Activated CD8-positive, alpha-beta T cell treated with anti-CD3 and anti-CD28 coated beads, Interleukin-2, amount 10 ng/mL, durations not matched to agents 7 days and 5 days (primary cell): ENCODE measurements around the gene AFF1. TPM values are rescaled to one million over a fixed set of nuclear protein-coding genes. Genes with fewer than 3 reads are reported as not detected.

ENCODE experiments used
- ATAC-seq: fragments of 150-1000 bp; cut with Tn5 transposase; one replicate; pipeline ENCODE4 v1.10.0; 2021; ENCODE audit warnings: moderate library complexity
- CTCF ChIA-PET: fragments of 350-600 bp; sonication (Branson Sonifier 250); formaldehyde crosslinking; loops from one replicate; lab custom pipeline; 2021; ENCODE audit warnings: antibody characterized with exemption; lab: Charles Lee
- POLR2A ChIA-PET: fragments of 350-600 bp; sonication (Branson Sonifier 250); formaldehyde crosslinking; loops from one replicate; lab custom pipeline; 2021; ENCODE audit warnings: antibody characterized with exemption; lab: Charles Lee
- DNase-seq: peaks from one replicate; pipeline ENCODE4 v3.0.0-alpha.2; 2020
- H3K27ac Mint-ChIP-seq: one replicate; pipeline ENCODE4 v1.8.0; 2021; ENCODE audit warnings: mild to moderate bottlenecking, mixed read lengths
- H3K27me3 Mint-ChIP-seq: one replicate; pipeline ENCODE4 v1.8.0; 2021; ENCODE audit warnings: low read depth, mixed read lengths
- H3K36me3 Mint-ChIP-seq: one replicate; pipeline ENCODE4 v1.8.0; 2021; ENCODE audit warnings: low read depth, mixed read lengths
- H3K4me1 Mint-ChIP-seq: one replicate; pipeline ENCODE4 v1.8.0; 2021; ENCODE audit warnings: low read depth, mixed read lengths
- H3K4me3 Mint-ChIP-seq: one replicate; pipeline ENCODE4 v1.8.0; 2021; ENCODE audit warnings: mild to moderate bottlenecking, mixed read lengths
- H3K9me3 Mint-ChIP-seq: one replicate; pipeline ENCODE4 v1.8.0; 2022; ENCODE audit warnings: mixed read lengths; ENCODE audit not compliant: insufficient read depth
- total RNA-seq, 2 experiments: library from RNA; stranded (reverse); gene quantifications; one replicate each; pipeline ENCODE4 v1.2.3, GENCODE V29; 2021

AFF1 gene
- total RNA-seq, 2 experiments from 2014 or later: 47.8 to 51.6 TPM

- no peak overlapping the region for H3K4me3 Mint-ChIP-seq
- H3K36me3 Mint-ChIP-seq: peaks cover 51% of the 10 kb centered on the region
- no peak for ATAC-seq
- H3K27ac Mint-ChIP-seq: no peak overlapping the region
- H3K9me3 Mint-ChIP-seq: no peaks in the 10 kb centered on the region
- H3K27me3 Mint-ChIP-seq: no peaks in the 10 kb centered on the region
- no peak for DNase-seq
- ChIA-PET CTCF (interaction anchor here (2.2 to 2.3 kb wide), 2 partner anchors 132 to 133 kb away, joined by 10 read pairs; no protein-coding TSS in a partner anchor), POLR2A (no interaction called here)
- peaks cover 37% of the 10 kb centered on the region for H3K4me1 Mint-ChIP-seq
Measured at GRCh38 chr4:87054900-87055299, 120.1 kb downstream of the AFF1 start.

GRCh38 chr4:87055311-87055710, 120.5 kb downstream of the AFF1 start:
- H3K4me3 Mint-ChIP-seq: no peak overlapping the region
- no peak overlapping the region for H3K27ac Mint-ChIP-seq
- no peaks in the 10 kb centered on the region for H3K9me3 Mint-ChIP-seq
- ChIA-PET POLR2A (no interaction called here), CTCF (interaction anchor here (2.2 kb wide), 1 partner anchor 133 kb away, joined by 10 read pairs; no protein-coding TSS in a partner anchor)
- no peaks in the 10 kb centered on the region for H3K27me3 Mint-ChIP-seq
- DNase-seq (no peak), ATAC-seq (no peak)
- H3K4me1 Mint-ChIP-seq: peaks cover 33% of the 10 kb centered on the region
- peaks cover 50% of the 10 kb centered on the region for H3K36me3 Mint-ChIP-seq

DNA sequence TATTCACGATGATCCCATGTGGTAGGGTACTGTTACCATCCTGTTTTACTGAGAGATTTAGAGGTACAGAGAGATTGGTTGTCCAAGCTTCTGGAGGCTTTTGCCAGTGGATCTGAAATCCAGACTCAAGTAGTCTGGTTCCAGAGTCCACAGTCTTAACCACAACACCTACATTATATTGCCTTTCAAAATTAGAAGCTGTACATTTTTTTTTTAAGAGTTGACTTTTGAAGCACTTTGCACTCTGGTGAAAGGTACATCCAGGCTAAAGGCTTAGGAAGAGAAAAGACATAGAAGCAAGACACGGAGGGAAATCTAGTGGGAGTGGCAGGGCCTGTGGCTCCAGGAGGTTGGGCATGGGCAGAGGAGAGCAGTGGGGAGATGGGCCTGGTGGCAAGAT, 122.1 kb downstream of the AFF1 start:
- ChIA-PET CTCF (interaction anchor here (1.2 to 2.2 kb wide), 2 partner anchors 36 to 134 kb away, joined by 4 to 10 read pairs; no protein-coding TSS in a partner anchor), POLR2A (interaction anchor here (0.7 to 1.2 kb wide), 2 partner anchors 51 to 297 kb away, joined by 3 read pairs; no protein-coding TSS in a partner anchor)
- no peaks in the 10 kb centered on the region for H3K9me3 Mint-ChIP-seq
- DNase-seq (no peak), ATAC-seq (no peak)
- peaks cover 32% of the 10 kb centered on the region for H3K4me1 Mint-ChIP-seq
- H3K27ac Mint-ChIP-seq: no peak overlapping the region
- H3K36me3 Mint-ChIP-seq: peaks cover 37% of the 10 kb centered on the region
- no peak overlapping the region for H3K4me3 Mint-ChIP-seq
- H3K27me3 Mint-ChIP-seq: no peaks in the 10 kb centered on the region

DNA sequence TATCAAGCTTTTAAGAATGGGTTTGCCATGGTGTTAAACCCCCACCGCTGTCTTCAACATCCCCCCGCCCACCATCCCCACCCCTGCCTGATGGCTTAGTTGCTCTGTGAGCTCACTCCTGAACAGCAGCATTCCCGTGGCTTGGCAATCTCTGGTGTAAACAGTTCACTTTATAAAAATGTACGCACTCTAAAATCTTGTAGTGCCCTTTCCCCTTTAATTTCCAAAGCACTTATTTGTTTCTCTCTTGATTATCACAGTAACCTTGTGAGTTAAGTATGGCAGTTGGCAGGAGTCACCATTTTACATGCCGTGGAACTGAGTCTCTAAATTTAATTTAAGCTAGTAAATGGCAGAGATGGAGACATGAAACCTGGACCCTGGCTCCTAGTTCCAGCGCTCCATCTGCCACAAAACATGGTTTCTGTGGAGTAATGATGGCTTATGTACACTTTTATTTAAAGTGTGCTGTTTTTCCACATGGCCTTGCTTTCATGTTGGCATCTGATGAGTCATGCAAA, 123.1 kb downstream of the AFF1 start:
- Mint-ChIP-seq H3K4me1 (peaks cover 32% of the 10 kb centered on the region), H3K4me3 (no peak overlapping the region), H3K9me3 (no peaks in the 10 kb centered on the region), H3K27me3 (no peaks in the 10 kb centered on the region), H3K27ac (no peak overlapping the region), H3K36me3 (peaks cover 34% of the 10 kb centered on the region)
- ChIA-PET POLR2A (interaction anchor here (1.2 kb wide), 1 partner anchor 52 kb away, joined by 3 read pairs; no protein-coding TSS in a partner anchor), CTCF (interaction anchor here (0.5 to 1.5 kb wide), 3 partner anchors 51 to 135 kb away, joined by 3 to 6 read pairs (median 3); no protein-coding TSS in a partner anchor)
- DNase-seq (no peak), ATAC-seq (no peak)

GRCh38 chr4:87058356-87059073, 123.7 kb downstream of the AFF1 start:
- DNase-seq (peak; percentile 27), ATAC-seq (no peak)
- Mint-ChIP-seq H3K27me3 (no peaks in the 10 kb centered on the region), H3K36me3 (peaks cover 36% of the 10 kb centered on the region), H3K27ac (no peak overlapping the region), H3K9me3 (no peaks in the 10 kb centered on the region), H3K4me3 (no peak overlapping the region), H3K4me1 (peaks cover 32% of the 10 kb centered on the region)
- ChIA-PET CTCF (interaction anchor here (0.5 to 1.5 kb wide), 3 partner anchors 51 to 136 kb away, joined by 3 to 6 read pairs (median 3); no protein-coding TSS in a partner anchor), POLR2A (no interaction called here)

DNA sequence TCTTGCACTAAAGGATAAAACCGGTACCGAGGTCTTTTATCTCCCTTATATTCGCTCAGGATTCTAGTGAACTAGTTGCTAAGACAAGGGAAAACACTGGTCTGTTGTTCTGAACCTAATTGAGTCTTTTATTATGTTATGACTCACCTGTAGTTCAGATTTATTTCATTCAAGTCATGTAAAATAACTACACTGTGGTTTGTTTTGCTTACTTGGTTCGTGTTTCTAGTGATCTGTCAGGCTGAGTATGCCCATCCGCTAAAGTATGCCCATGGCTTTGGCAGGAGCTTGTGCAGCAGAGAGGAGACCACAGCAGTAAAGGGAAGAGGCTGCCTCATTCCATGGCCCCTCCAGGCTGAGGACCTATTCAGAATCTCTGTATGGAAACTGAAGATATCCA, 126.1 kb downstream of the AFF1 start:
- Mint-ChIP-seq H3K27ac (no peak overlapping the region), H3K36me3 (peaks cover 38% of the 10 kb centered on the region), H3K4me1 (peaks cover 36% of the 10 kb centered on the region), H3K27me3 (no peaks in the 10 kb centered on the region), H3K9me3 (no peaks in the 10 kb centered on the region), H3K4me3 (no peak overlapping the region)
- POLR2A ChIA-PET: no interaction called here
- no peak for DNase-seq
- ATAC-seq: no peak
- CTCF ChIA-PET: no interaction called here

DNA sequence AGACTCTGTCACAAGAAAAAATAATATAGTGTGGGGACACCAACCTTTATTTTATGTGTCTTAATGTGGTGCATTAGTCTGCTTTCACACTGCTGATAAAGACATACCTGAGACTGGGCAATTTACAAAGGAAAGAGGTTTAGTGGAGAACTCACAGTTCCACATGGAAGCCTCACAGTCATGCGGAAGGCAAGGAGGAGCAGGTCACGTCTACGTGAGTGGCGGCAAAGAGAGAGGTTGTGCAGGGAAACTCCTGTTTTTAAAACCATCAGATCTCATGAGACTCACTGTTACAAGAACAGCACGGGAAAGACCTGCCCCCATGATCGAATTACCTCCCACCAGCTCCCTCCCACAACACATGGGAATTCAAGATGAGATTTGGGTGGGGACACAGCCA, 130.2 kb downstream of the AFF1 start:
- peaks cover 24% of the 10 kb centered on the region for H3K36me3 Mint-ChIP-seq
- no peaks in the 10 kb centered on the region for H3K27me3 Mint-ChIP-seq
- ChIA-PET POLR2A (no interaction called here), CTCF (no interaction called here)
- H3K4me3 Mint-ChIP-seq: no peak overlapping the region
- ATAC-seq: no peak
- no peak overlapping the region for H3K27ac Mint-ChIP-seq
- DNase-seq: no peak
- peaks cover 19% of the 10 kb centered on the region for H3K4me1 Mint-ChIP-seq
- H3K9me3 Mint-ChIP-seq: no peaks in the 10 kb centered on the region

GRCh38 chr4:87066403-87067123, 131.8 kb downstream of the AFF1 start:
- Mint-ChIP-seq H3K27me3 (no peaks in the 10 kb centered on the region), H3K4me1 (peaks cover 11% of the 10 kb centered on the region), H3K36me3 (peaks cover 22% of the 10 kb centered on the region), H3K27ac (no peak overlapping the region), H3K9me3 (no peaks in the 10 kb centered on the region), H3K4me3 (no peak overlapping the region)
- DNase-seq (no peak), ATAC-seq (no peak)
- CTCF ChIA-PET: interaction anchor here (1.1 kb wide), 1 partner anchor 144 kb away, joined by 3 read pairs; no protein-coding TSS in a partner anchor
- POLR2A ChIA-PET: no interaction called here

DNA sequence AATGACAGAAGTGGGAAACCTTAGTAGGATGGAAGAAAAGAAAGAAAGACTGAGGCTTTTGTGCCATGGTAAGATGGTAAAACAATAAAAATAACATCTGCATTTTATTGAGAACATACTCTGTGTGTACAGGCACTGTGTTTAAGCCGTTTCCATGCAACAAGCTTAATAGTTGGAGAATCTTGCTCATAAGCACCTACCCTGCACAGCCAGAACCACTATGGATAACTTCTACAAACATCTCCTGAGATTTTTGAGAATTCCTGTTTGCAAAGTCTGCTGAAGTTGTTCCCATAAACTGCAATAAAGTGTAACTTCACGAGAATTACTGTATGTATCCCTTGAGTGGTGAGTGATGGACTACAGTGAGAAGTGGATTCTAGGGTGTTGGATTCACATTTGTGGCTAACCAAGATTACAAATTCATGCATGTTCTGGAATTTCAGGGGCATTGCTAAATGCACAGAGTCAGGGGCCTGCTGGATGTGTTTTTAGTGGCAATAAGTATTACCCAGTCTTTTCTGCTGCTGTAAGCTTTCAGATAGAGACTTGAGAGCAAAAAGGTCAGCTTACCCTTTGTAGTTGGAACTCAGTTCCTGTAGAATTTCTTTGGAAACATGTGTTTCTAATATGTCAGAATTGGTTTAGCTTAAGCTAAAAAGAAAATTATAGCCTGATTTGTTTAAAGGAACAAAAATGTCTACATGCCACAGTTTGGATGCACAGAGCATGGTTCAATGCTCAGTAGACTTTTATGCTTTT, 132.5 kb downstream of the AFF1 start:
- DNase-seq: no peak
- ChIA-PET CTCF (interaction anchor here (1.0 to 1.1 kb wide), 3 partner anchors 63 to 145 kb away, joined by 3 to 5 read pairs (median 3); no protein-coding TSS in a partner anchor), POLR2A (interaction anchor here (0.5 kb wide), 1 partner anchor 358 kb away, joined by 4 read pairs; no protein-coding TSS in a partner anchor)
- no peaks in the 10 kb centered on the region for H3K27me3 Mint-ChIP-seq
- no peaks in the 10 kb centered on the region for H3K9me3 Mint-ChIP-seq
- H3K27ac Mint-ChIP-seq: no peak overlapping the region
- no peak overlapping the region for H3K4me3 Mint-ChIP-seq
- H3K4me1 Mint-ChIP-seq: peaks cover 10% of the 10 kb centered on the region
- peaks cover 25% of the 10 kb centered on the region for H3K36me3 Mint-ChIP-seq
- no peak for ATAC-seq

DNA sequence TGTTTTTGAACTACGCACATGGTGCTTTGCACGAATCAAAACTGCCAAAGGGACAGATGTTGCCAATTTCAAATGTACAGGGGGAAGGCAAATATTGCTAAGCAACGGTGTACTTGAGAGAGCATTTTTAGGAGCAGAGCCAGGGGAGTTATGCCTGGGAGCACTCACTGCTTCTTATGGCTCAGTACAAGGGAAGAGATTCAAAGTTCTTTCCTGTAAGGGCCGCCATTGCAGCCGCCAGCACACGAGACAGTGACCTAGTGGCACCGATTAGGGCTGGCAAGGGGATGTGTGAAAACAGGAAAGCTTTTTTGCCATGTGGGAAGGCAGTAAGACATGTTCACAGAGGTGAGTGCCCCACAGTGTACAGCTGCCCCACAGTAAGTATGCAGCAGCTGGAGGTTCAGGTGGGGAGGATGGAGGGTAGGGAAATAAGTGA, 133.8 kb downstream of the AFF1 start:
- no peak for ATAC-seq
- Mint-ChIP-seq H3K27ac (no peak overlapping the region), H3K27me3 (no peaks in the 10 kb centered on the region)

More for the DNA sequence above, 133.8 kb downstream of the AFF1 start:
- no peaks in the 10 kb centered on the region for H3K9me3 Mint-ChIP-seq
- no peak for DNase-seq
- ChIA-PET POLR2A (no interaction called here), CTCF (interaction anchor here (1.1 kb wide), 2 partner anchors 21 to 146 kb away, joined by 3 to 5 read pairs; no protein-coding TSS in a partner anchor)
- H3K4me3 Mint-ChIP-seq: no peak overlapping the region
- H3K4me1 Mint-ChIP-seq: peaks cover 20% of the 10 kb centered on the region
- H3K36me3 Mint-ChIP-seq: peaks cover 19% of the 10 kb centered on the region
